RWPE2 (cell line): ENCODE results near the gene CACNA1D.
"Not testable (repeated sequence)": the region's sequence is repeated elsewhere in the genome, so short reads cannot be mapped to it uniquely, and the experiment has no call there.

Experiments
- ATAC-seq: fragments of 200-7000 bp; cut with Tn5 transposase; 3 replicates; pipeline ENCODE4 v1.9.1; 2021; ENCODE audit warnings: low read depth
- DNase-seq: peaks from one replicate; pipeline ENCODE4 v3.0.0-alpha.2; 2020; ENCODE audit warnings: low spot score
- H3K27ac ChIP-seq: fragments of 450-650 bp; 2 replicates; pipeline ENCODE4 v1.5.1; 2017; ENCODE audit warnings: mild to moderate bottlenecking; ENCODE audit not compliant: poor library complexity, severe bottlenecking
- H3K27me3 ChIP-seq: fragments of 250-450 bp; sonication (Bioruptor Pico); 2 replicates; pipeline ENCODE4 v1.5.1; 2021; ENCODE audit warnings: mild to moderate bottlenecking, moderate library complexity; ENCODE audit not compliant: insufficient read depth, poor library complexity, severe bottlenecking
- H3K36me3 ChIP-seq: fragments of 250-450 bp; sonication (Bioruptor Pico); 2 replicates; pipeline ENCODE4 v1.5.1; 2020; ENCODE audit warnings: low read depth, mild to moderate bottlenecking, moderate library complexity
- H3K4me1 ChIP-seq: fragments of 250-450 bp; sonication (Bioruptor Pico); 2 replicates; pipeline ENCODE4 v1.5.1; 2021; ENCODE audit warnings: mild to moderate bottlenecking, moderate library complexity; ENCODE audit not compliant: insufficient read depth, poor library complexity, severe bottlenecking
- H3K4me3 ChIP-seq: fragments of 250-450 bp; sonication (Bioruptor Pico); 2 replicates; pipeline ENCODE4 v1.5.1; 2021; ENCODE audit warnings: mild to moderate bottlenecking, moderate library complexity; ENCODE audit not compliant: severe bottlenecking
- H3K9me3 ChIP-seq: fragments of 250-450 bp; sonication (Bioruptor Pico); 2 replicates; pipeline ENCODE4 v1.5.1; 2021; ENCODE audit warnings: mild to moderate bottlenecking, moderate library complexity; ENCODE audit not compliant: severe bottlenecking
- CTCF ChIP-seq: fragments of 450-650 bp; IDR thresholded peaks from one replicate; pipeline ENCODE4 v1.5.1; 2017; ENCODE audit warnings: mild to moderate bottlenecking, moderate library complexity; ENCODE audit not compliant: poor library complexity, severe bottlenecking

Gene CACNA1D

GRCh38 chr3:53657651-53658050, 163.2 kb downstream of the CACNA1D start:
- H3K27ac ChIP-seq = no peak overlapping the region
- H3K27me3 ChIP-seq = no peaks in the 10 kb centered on the region
- no peaks in the 10 kb centered on the region for H3K36me3 ChIP-seq
- H3K4me1 ChIP-seq = no peaks in the 10 kb centered on the region
- TF ChIP-seq CTCF = no peak
- no peaks in the 10 kb centered on the region for H3K9me3 ChIP-seq
- no peak for ATAC-seq
- DNase-seq = no peak
- H3K4me3 ChIP-seq = no peak overlapping the region

- Histone ChIP-seq H3K4me1 (no peaks in the 10 kb centered on the region), H3K27me3 (no peaks in the 10 kb centered on the region), H3K27ac (no peak overlapping the region), H3K9me3 (no peaks in the 10 kb centered on the region), H3K4me3 (no peak overlapping the region), H3K36me3 (no peaks in the 10 kb centered on the region)
- no peak for ATAC-seq
- TF ChIP-seq CTCF = no peak
- no peak for DNase-seq
Measured at GRCh38 chr3:53658613-53659193, 164.3 kb downstream of the CACNA1D start.

GRCh38 chr3:53659996-53660395, 165.6 kb downstream of the CACNA1D start:
- Histone ChIP-seq H3K27me3 (no peaks in the 10 kb centered on the region), H3K9me3 (no peaks in the 10 kb centered on the region)
- no peak for TF ChIP-seq CTCF

GRCh38 chr3:53661480-53661879, 167.1 kb downstream of the CACNA1D start:
- Histone ChIP-seq H3K27me3 (no peaks in the 10 kb centered on the region), H3K4me3 (no peak overlapping the region), H3K36me3 (no peaks in the 10 kb centered on the region), H3K9me3 (no peaks in the 10 kb centered on the region), H3K27ac (no peak overlapping the region), H3K4me1 (no peaks in the 10 kb centered on the region)
- DNase-seq = no peak
- TF ChIP-seq CTCF = no peak
- ATAC-seq = no peak

More at GRCh38 chr3:53659996-53660395, 165.6 kb downstream of the CACNA1D start:
- Histone ChIP-seq H3K27ac (no peak overlapping the region), H3K36me3 (no peaks in the 10 kb centered on the region), H3K4me3 (no peak overlapping the region), H3K4me1 (no peaks in the 10 kb centered on the region)
- no peak for ATAC-seq
- no peak for DNase-seq

- H3K4me3 ChIP-seq, H3K4me1 ChIP-seq, H3K9me3 ChIP-seq, ATAC-seq, H3K36me3 ChIP-seq, DNase-seq, H3K27ac ChIP-seq, H3K27me3 ChIP-seq: not testable (repeated sequence)
Measured at GRCh38 chr3:53664812-53665211, 170.4 kb downstream of the CACNA1D start.
